GM12892 (cell line): Measurements from ENCODE around the gene ADGRL2.

Experiments used
- POLR2A ChIP-seq: IDR thresholded peaks from 2 replicates; pipeline ENCODE4 v1.6.1; 2011; ENCODE audit warnings: low read depth, low read length, control low read depth
- POLR2AphosphoS5 ChIP-seq: IDR thresholded peaks from 2 replicates; pipeline ENCODE4 v1.6.1; 2011; ENCODE audit warnings: low read depth, low read length, control low read depth

- TF ChIP-seq POLR2A, result no peak
- no peak for TF ChIP-seq POLR2AphosphoS5
Measured at GRCh38 chr1:81949421-81949820, 148.7 kb downstream of the ADGRL2 start.
